BE2C (cell line): ENCODE data around the gene SFTA2.
"Not testable (repeated sequence)": the region's sequence is repeated elsewhere in the genome, so short reads cannot be mapped to it uniquely, and the experiment has no call there.

Experiments
- DNase-seq: peaks from one replicate; pipeline ENCODE4 v3.0.0-alpha.2; 2020
- H3K27me3 ChIP-seq: fragments of 250-450 bp; sonication (Bioruptor Pico); 2 replicates; pipeline ENCODE4 v1.5.1; 2020; ENCODE audit warnings: mild to moderate bottlenecking
- H3K36me3 ChIP-seq: fragments of 250-450 bp; sonication (Bioruptor Pico); 2 replicates; pipeline ENCODE4 v1.5.1; 2020; ENCODE audit warnings: mild to moderate bottlenecking
- H3K4me1 ChIP-seq: fragments of 250-450 bp; sonication (Bioruptor Pico); 2 replicates; pipeline ENCODE4 v1.5.1; 2020
- H3K4me3 ChIP-seq: 2 replicates; pipeline ENCODE4 v1.5.1; 2011; ENCODE audit warnings: low read depth, low read length
- H3K9me3 ChIP-seq: fragments of 250-450 bp; sonication (Bioruptor Pico); 2 replicates; pipeline ENCODE4 v1.5.1; 2020
- CTCF ChIP-seq: IDR thresholded peaks from 2 replicates; pipeline ENCODE4 v1.5.1; 2012; ENCODE audit warnings: mild to moderate bottlenecking, low read depth, low read length

Gene SFTA2

GRCh38 chr6:30937265-30937664 is 5.3 kb upstream of the SFTA2 start:
- no peak for DNase-seq
- no peaks in the 10 kb centered on the region for H3K9me3 ChIP-seq
- H3K36me3 ChIP-seq = no peaks in the 10 kb centered on the region
- TF ChIP-seq CTCF = no peak
- no peaks in the 10 kb centered on the region for H3K4me1 ChIP-seq
- H3K27me3 ChIP-seq = peaks cover 23% of the 10 kb centered on the region
- no peak overlapping the region for H3K4me3 ChIP-seq

- DNase-seq = no peak
- Histone ChIP-seq H3K4me1 (no peaks in the 10 kb centered on the region), H3K27me3 (peaks cover 10% of the 10 kb centered on the region), H3K4me3 (no peak overlapping the region), H3K9me3 (no peaks in the 10 kb centered on the region), H3K36me3 (no peaks in the 10 kb centered on the region)
- TF ChIP-seq CTCF = no peak
Observed at GRCh38 chr6:30935018-30935417, 3.0 kb upstream of the SFTA2 start.

GRCh38 chr6:30932665-30933365 is 845 bp upstream of the SFTA2 start:
- H3K4me3 ChIP-seq = no peak overlapping the region
- H3K9me3 ChIP-seq = no peaks in the 10 kb centered on the region
- no peaks in the 10 kb centered on the region; the same call in 1 of the 2 replicates for H3K27me3 ChIP-seq
- DNase-seq = no peak
- no peaks in the 10 kb centered on the region for H3K4me1 ChIP-seq
- no peaks in the 10 kb centered on the region for H3K36me3 ChIP-seq
- no peak for TF ChIP-seq CTCF

GRCh38 chr6:30931272-30931671 is 698 bp downstream of the SFTA2 start:
- no peak for DNase-seq
- Histone ChIP-seq H3K4me1 (no peaks in the 10 kb centered on the region), H3K36me3 (no peaks in the 10 kb centered on the region; the same call in 1 of the 2 replicates), H3K9me3 (no peaks in the 10 kb centered on the region), H3K4me3 (no peak overlapping the region), H3K27me3 (no peaks in the 10 kb centered on the region)
- no peak for TF ChIP-seq CTCF

- Histone ChIP-seq H3K4me1 (no peaks in the 10 kb centered on the region), H3K36me3 (no peaks in the 10 kb centered on the region; the same call in 1 of the 2 replicates), H3K9me3 (no peaks in the 10 kb centered on the region), H3K27me3 (no peaks in the 10 kb centered on the region), H3K4me3 (no peak overlapping the region)
- TF ChIP-seq CTCF = no peak
- DNase-seq = no peak
Observed at GRCh38 chr6:30930506-30930905, 1.5 kb downstream of the SFTA2 start.

- Histone ChIP-seq H3K9me3 (no peaks in the 10 kb centered on the region), H3K36me3 (no peaks in the 10 kb centered on the region; the same call in 1 of the 2 replicates), H3K4me1 (no peaks in the 10 kb centered on the region), H3K27me3 (no peaks in the 10 kb centered on the region), H3K4me3 (no peak overlapping the region)
- no peak for TF ChIP-seq CTCF
- DNase-seq = no peak
Observed at GRCh38 chr6:30928677-30929076, 3.3 kb downstream of the SFTA2 start.

- not testable (repeated sequence) for H3K9me3 ChIP-seq, H3K4me1 ChIP-seq, H3K4me3 ChIP-seq, DNase-seq, H3K27me3 ChIP-seq, H3K36me3 ChIP-seq
Observed at GRCh38 chr6:30927080-30927479, 4.9 kb downstream of the SFTA2 start.
